Retinal pigment epithelial cell (primary cell): Measurements from ENCODE around the gene ARHGAP18.

Source experiments
- DNase-seq: peaks from one replicate; pipeline ENCODE4 v3.0.0-alpha.2; 2010; ENCODE audit warnings: low read depth
- H3K4me3 ChIP-seq: 2 replicates; pipeline ENCODE4 v1.5.1; 2011; ENCODE audit warnings: mild to moderate bottlenecking, low read length, control low read depth, moderate library complexity
- TF ChIP-seq, protein P1 (sequence below): conservative IDR thresholded peaks from 2 replicates; pipeline ENCODE4 v1.5.1; 2011; ENCODE audit warnings: low read depth, low read length, control low read depth, inconsistent platforms

ARHGAP18 gene

GRCh38 chr6:129659167-129659566, 50.8 kb downstream of the ARHGAP18 start:
- no peak for DNase-seq
- no peak overlapping the region for H3K4me3 ChIP-seq
- TF ChIP-seq, protein P1, sequence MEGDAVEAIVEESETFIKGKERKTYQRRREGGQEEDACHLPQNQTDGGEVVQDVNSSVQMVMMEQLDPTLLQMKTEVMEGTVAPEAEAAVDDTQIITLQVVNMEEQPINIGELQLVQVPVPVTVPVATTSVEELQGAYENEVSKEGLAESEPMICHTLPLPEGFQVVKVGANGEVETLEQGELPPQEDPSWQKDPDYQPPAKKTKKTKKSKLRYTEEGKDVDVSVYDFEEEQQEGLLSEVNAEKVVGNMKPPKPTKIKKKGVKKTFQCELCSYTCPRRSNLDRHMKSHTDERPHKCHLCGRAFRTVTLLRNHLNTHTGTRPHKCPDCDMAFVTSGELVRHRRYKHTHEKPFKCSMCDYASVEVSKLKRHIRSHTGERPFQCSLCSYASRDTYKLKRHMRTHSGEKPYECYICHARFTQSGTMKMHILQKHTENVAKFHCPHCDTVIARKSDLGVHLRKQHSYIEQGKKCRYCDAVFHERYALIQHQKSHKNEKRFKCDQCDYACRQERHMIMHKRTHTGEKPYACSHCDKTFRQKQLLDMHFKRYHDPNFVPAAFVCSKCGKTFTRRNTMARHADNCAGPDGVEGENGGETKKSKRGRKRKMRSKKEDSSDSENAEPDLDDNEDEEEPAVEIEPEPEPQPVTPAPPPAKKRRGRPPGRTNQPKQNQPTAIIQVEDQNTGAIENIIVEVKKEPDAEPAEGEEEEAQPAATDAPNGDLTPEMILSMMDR: no peak

DNA sequence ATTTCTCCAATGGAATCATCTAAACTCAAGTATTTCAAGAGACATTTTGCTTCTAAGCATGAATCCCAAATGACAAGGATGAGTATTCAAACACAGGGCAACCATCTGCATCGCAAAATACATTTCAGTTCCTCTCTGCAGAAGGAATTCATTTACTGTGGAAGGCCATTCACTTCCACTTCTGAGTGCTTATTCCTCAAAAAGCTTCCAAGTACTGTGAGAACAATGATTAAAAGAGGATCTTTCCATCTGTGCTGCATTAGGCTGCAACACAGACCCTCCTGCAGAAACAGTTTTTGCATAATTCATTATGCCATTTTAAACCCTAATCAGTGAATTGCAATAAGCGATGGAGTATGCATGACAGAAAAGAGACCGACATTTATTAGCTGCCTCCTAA, 52.5 kb downstream of the ARHGAP18 start:
- DNase-seq: no peak
- TF ChIP-seq, protein P1: no peak
- no peak overlapping the region for H3K4me3 ChIP-seq

GRCh38 chr6:129655334-129655733, 54.6 kb downstream of the ARHGAP18 start:
- TF ChIP-seq, protein P1: no peak
- no peak for DNase-seq
- no peak overlapping the region for H3K4me3 ChIP-seq

GRCh38 chr6:129653746-129654145, 56.2 kb downstream of the ARHGAP18 start:
- no peak overlapping the region for H3K4me3 ChIP-seq
- DNase-seq: no peak
- TF ChIP-seq, protein P1: no peak

GRCh38 chr6:129653229-129653628, 56.7 kb downstream of the ARHGAP18 start:
- no peak overlapping the region for H3K4me3 ChIP-seq
- TF ChIP-seq, protein P1: no peak
- no peak for DNase-seq

DNA sequence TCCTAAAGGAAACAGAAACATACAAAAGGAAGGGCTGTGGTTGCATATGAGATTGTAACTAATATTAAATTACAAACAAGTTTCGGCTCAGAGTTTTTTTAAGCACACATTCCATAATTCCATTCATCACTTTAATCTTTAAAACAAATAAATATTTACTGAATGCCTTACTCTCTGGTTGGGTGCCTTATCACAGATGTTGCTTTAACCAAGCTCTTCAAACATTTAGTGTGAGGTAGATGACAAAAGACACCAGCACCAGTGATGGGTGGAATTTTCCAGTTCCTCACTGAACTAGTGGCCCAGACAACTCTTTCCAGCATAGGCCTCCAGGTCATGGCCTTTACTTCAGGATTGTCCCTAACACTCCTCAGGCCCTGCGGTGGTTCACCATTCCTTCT, 58.7 kb downstream of the ARHGAP18 start:
- H3K4me3 ChIP-seq: no peak overlapping the region
- TF ChIP-seq, protein P1: no peak
- no peak for DNase-seq

DNA sequence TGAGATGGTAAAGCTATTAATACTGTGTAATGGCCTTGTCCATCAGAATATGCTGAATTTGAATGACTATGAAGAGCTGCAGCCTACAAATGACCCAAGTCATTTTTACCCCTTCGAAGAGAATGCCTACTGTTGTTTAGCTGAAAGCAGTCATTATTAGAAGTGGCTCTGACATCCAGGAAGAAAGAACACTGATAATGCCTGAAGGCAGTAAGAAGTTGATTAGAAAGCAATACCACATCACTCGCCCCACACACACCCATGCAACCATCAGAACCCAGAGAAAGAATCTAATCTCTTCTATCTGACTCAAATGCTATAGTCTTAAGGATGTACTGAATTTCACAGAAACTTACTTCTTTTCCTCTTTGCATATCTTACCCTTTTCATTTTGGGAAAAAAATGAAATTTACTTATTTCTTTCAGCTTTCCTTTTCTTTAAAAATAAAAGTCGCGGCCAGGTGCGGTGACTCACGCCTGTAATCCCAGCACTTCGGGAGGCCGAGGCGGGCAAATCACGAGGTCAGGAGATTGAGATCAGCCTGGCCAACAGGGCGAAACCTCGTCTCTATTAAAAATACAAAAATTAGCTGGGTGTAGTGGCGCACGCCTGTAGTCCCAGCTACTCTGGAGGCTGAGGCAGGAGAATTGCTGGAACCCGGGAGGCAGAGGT, 61.0 kb downstream of the ARHGAP18 start:
- no peak overlapping the region for H3K4me3 ChIP-seq
- TF ChIP-seq, protein P1: no peak
- DNase-seq: no peak
